PC-3 (cell line): Measurements from ENCODE around the gene HSPA1A. TPM values are rescaled to one million over a fixed set of nuclear protein-coding genes. Genes with fewer than 3 reads are reported as not detected.

Experiments
- ATAC-seq: fragments of 200-7000 bp; cut with Tn5 transposase; 2 replicates; pipeline ENCODE4 v1.9.1; 2020; ENCODE audit warnings: mild to moderate bottlenecking, moderate library complexity
- BruUV-seq: library from RNA; stranded (reverse); fragments of 400-500 nt; replicated peaks from 2 replicates; lab custom pipeline; 2021; lab: Mats Ljungman, UMichigan
- CTCF ChIA-PET: fragments of 300-600 bp; sonication (Branson Sonifier 250); formaldehyde crosslinking; loops from one replicate; lab custom pipeline; 2022; ENCODE audit warnings: antibody characterized with exemption; lab: Charles Lee
- POLR2A ChIA-PET: fragments of 300-600 bp; sonication (Branson Sonifier 250); formaldehyde crosslinking; loops from one replicate; lab custom pipeline; 2022; ENCODE audit warnings: antibody characterized with exemption; ENCODE audit not compliant: unreplicated experiment; lab: Charles Lee
- DNase-seq: peaks from one replicate; pipeline ENCODE4 v3.0.0-alpha.2; 2015
- H2AFZ ChIP-seq: fragments of 300-600 bp; sonication (generic); 2 replicates; pipeline ENCODE4 v1.6.0; 2016; ENCODE audit warnings: antibody characterized with exemption, low read length
- H3F3A ChIP-seq: fragments of 300-600 bp; sonication (generic); one replicate; pipeline ENCODE4 v1.6.0; 2017; ENCODE audit warnings: antibody characterized with exemption, low read length, control low read depth, mild to moderate bottlenecking; ENCODE audit not compliant: unreplicated experiment
- H3K27ac ChIP-seq: fragments of 300-600 bp; sonication (generic); 2 replicates; pipeline ENCODE4 v1.5.1; 2016; ENCODE audit warnings: mild to moderate bottlenecking, low read length
- H3K27me3 ChIP-seq: fragments of 300-600 bp; sonication (generic); 2 replicates; pipeline ENCODE4 v1.6.1; 2016; ENCODE audit warnings: low read length, mixed read lengths
- H3K36me3 ChIP-seq: fragments of 300-600 bp; sonication (generic); 2 replicates; pipeline ENCODE4 v1.6.1; 2016; ENCODE audit warnings: low read depth, mixed run types, low read length, mixed read lengths
- H3K4me1 ChIP-seq: fragments of 300-600 bp; sonication (generic); 2 replicates; pipeline ENCODE4 v1.5.1; 2016; ENCODE audit warnings: low read length; ENCODE audit not compliant: insufficient read depth
- H3K4me2 ChIP-seq: fragments of 300-600 bp; sonication (generic); 2 replicates; pipeline ENCODE4 v1.6.0; 2016; ENCODE audit warnings: low read length
- H3K4me3 ChIP-seq: fragments of 300-600 bp; sonication (generic); 2 replicates; pipeline ENCODE4 v1.5.1; 2016; ENCODE audit warnings: mild to moderate bottlenecking, low read length, mixed read lengths
- H3K79me2 ChIP-seq: fragments of 300-600 bp; sonication (generic); 2 replicates; pipeline ENCODE4 v1.6.1; 2017; ENCODE audit warnings: low read length, mixed read lengths
- H3K9ac ChIP-seq: fragments of 300-600 bp; sonication (generic); 2 replicates; pipeline ENCODE4 v1.6.0; 2016; ENCODE audit warnings: mild to moderate bottlenecking, low read length
- H3K9me2 ChIP-seq: fragments of 300-600 bp; sonication (generic); replicated peaks from 2 replicates; pipeline ENCODE4 v1.6.1; 2016; ENCODE audit warnings: mixed run types, low read length, mixed read lengths
- H3K9me3 ChIP-seq: fragments of 300-600 bp; sonication (generic); 2 replicates; pipeline ENCODE4 v1.6.1; 2016; ENCODE audit warnings: low read length, mixed read lengths
- H4K20me1 ChIP-seq: fragments of 300-600 bp; sonication (generic); 2 replicates; pipeline ENCODE4 v1.6.1; 2016; ENCODE audit warnings: low read length, mixed read lengths
- CTCF ChIP-seq: fragments of 300-600 bp; sonication (generic); conservative IDR thresholded peaks from 2 replicates; pipeline ENCODE4 v1.5.1; 2017; ENCODE audit warnings: antibody characterized with exemption, low read depth, mild to moderate bottlenecking, low read length
- EZH2 ChIP-seq: fragments of 300-600 bp; sonication (generic); IDR thresholded peaks from one replicate; pipeline ENCODE4 v1.6.1; 2017; ENCODE audit warnings: antibody characterized with exemption, mild to moderate bottlenecking, low read length; ENCODE audit not compliant: unreplicated experiment
- EZH2phosphoT487 ChIP-seq: fragments of 300-600 bp; sonication (generic); IDR thresholded peaks from 2 replicates; pipeline ENCODE4 v1.6.1; 2018; ENCODE audit warnings: mild to moderate bottlenecking, antibody characterized with exemption, low read length, borderline replicate concordance
- intact Hi-C: fragments of 100-400 bp; cut with micrococcal nuclease; formaldehyde crosslinking; loops from 2 replicates; pipeline ENCODE4 v1.9.0; 2023
- total RNA-seq: library from RNA; depleted of rRNA; stranded (reverse); fragments of >200 nt; gene quantifications from 2 replicates; pipeline ENCODE4 v1.2.3, GENCODE V29; 2014

The HSPA1A gene
- total RNA-seq, 1 experiment from 2014 or later: 269 TPM

GRCh38 chr6:31811645-31812044 lies 3.7 kb upstream of the HSPA1A start:
- Histone ChIP-seq H3K4me1 (peaks cover 6% of the 10 kb centered on the region), H3K9me2 (no peaks in the 10 kb centered on the region), H3K36me3 (no peaks in the 10 kb centered on the region), H3K27ac (no peak overlapping the region), H3K79me2 (peaks cover 10% of the 10 kb centered on the region), H4K20me1 (no peaks in the 10 kb centered on the region), H3F3A (no peaks in the 10 kb centered on the region), H3K27me3 (no peaks in the 10 kb centered on the region), H3K4me2 (no peak overlapping the region), H3K4me3 (no peak overlapping the region), H3K9ac (no peak overlapping the region), H2AFZ (no peak overlapping the region), H3K9me3 (no peaks in the 10 kb centered on the region)
- BruUV-seq: no TSS peak
- CTCF ChIA-PET: no interaction called here
- intact Hi-C loops: no loop called here
- TF ChIP-seq EZH2 (no peak), EZH2phosphoT487 (no peak), CTCF (no peak)
- POLR2A ChIA-PET: no interaction called here
- DNase-seq (no peak), ATAC-seq (no peak)

GRCh38 chr6:31813465-31813849 lies 1.9 kb upstream of the HSPA1A start:
- H3K4me2 ChIP-seq: peak overlapping the region; percentile 71
- POLR2A ChIA-PET: interaction anchor here (1.0 kb wide), 1 partner anchor 149 kb away, joined by 6 read pairs; the partner anchor contains the start of gene GPANK1
- peaks cover 24% of the 10 kb centered on the region for H3K79me2 ChIP-seq
- H3K4me3 ChIP-seq: 0 out of 2 replicates have a peak overlapping the region, but pooled peaks have one; percentile 44
- H3K9ac ChIP-seq: no peak overlapping the region
- TF ChIP-seq EZH2phosphoT487: no peak
- no peak for TF ChIP-seq EZH2
- TF ChIP-seq CTCF: no peak
- ATAC-seq (no peak), DNase-seq (no peak)
- peaks cover 12% of the 10 kb centered on the region for H4K20me1 ChIP-seq
- H3K4me1 ChIP-seq: peaks cover 8% of the 10 kb centered on the region
- H2AFZ ChIP-seq: no peak overlapping the region
- no TSS peak for BruUV-seq
- intact Hi-C loops: no loop called here
- no peaks in the 10 kb centered on the region for H3K27me3 ChIP-seq
- H3K9me3 ChIP-seq: no peaks in the 10 kb centered on the region
- no peak overlapping the region for H3K27ac ChIP-seq
- H3F3A ChIP-seq: no peaks in the 10 kb centered on the region
- H3K36me3 ChIP-seq: no peaks in the 10 kb centered on the region
- no peaks in the 10 kb centered on the region for H3K9me2 ChIP-seq
- CTCF ChIA-PET: interaction anchor here (1.2 kb wide), 1 partner anchor 40 kb away, joined by 3 read pairs; no protein-coding TSS in a partner anchor

GRCh38 chr6:31814677-31815024 lies 692 bp upstream of the HSPA1A start:
- Histone ChIP-seq H3K27ac (peak overlapping the region; percentile 84), H3K9me2 (no peaks in the 10 kb centered on the region), H3K79me2 (peaks cover 36% of the 10 kb centered on the region), H3K4me3 (peak overlapping the region; percentile 87), H3K9me3 (no peaks in the 10 kb centered on the region), H3K36me3 (no peaks in the 10 kb centered on the region), H3K4me2 (peak overlapping the region; percentile 89), H2AFZ (peak overlapping the region; percentile 65), H3K9ac (peak overlapping the region; percentile 55), H4K20me1 (peaks cover 20% of the 10 kb centered on the region), H3F3A (no peaks in the 10 kb centered on the region), H3K27me3 (no peaks in the 10 kb centered on the region), H3K4me1 (peaks cover 16% of the 10 kb centered on the region)
- ATAC-seq: peak; percentile 69
- peak; percentile 96 for DNase-seq
- BruUV-seq: no TSS peak
- ChIA-PET POLR2A (interaction anchor here (0.5 to 1.8 kb wide), 15 partner anchors 8 to 1500 kb away, joined by 3 to 54 read pairs (median 5); partner anchors contain the start of genes GPANK1, HSPA1B, LSM2 and NEU1), CTCF (interaction anchor here (0.6 to 1.0 kb wide), 5 partner anchors 8 to 20 kb away, joined by 3 to 7 read pairs (median 4); partner anchors contain the start of gene LSM2)
- TF ChIP-seq EZH2phosphoT487: no peak
- TF ChIP-seq CTCF: no peak
- TF ChIP-seq EZH2: no peak
- intact Hi-C loops: loop anchor here (2.0 to 5.0 kb wide), 3 partner anchors 20 to 77 kb away; partner anchors contain the start of genes CLIC1 and VARS1
